SK-N-SH (cell line): Measurements from ENCODE around the gene STXBP1.

Source experiments
- ELF1 ChIP-seq: IDR thresholded peaks from 2 replicates; pipeline ENCODE4 v1.4.0; 2012
- EP300 ChIP-seq, 2 experiments: IDR thresholded peaks; 2 replicates each; pipeline versions ENCODE4 v1.4.0 to v1.6.1; 2012; ENCODE audit warnings: borderline replicate concordance in 1 of 2, low read depth in 1 of 2, low read length in 1 of 2
- GATA2 ChIP-seq: sonication (generic); formaldehyde crosslinking; IDR thresholded peaks from 2 replicates; pipeline ENCODE4 v1.5.0; 2020; ENCODE audit warnings: mild to moderate bottlenecking, missing genetic modification reagents
- JUND ChIP-seq: IDR thresholded peaks from 2 replicates; pipeline ENCODE4 v1.4.0; 2012
- MXI1 ChIP-seq: IDR thresholded peaks from 2 replicates; pipeline ENCODE4 v1.6.1; 2012; ENCODE audit warnings: mild to moderate bottlenecking, low read depth, low read length, improper control_type of control experiment
- NFIC ChIP-seq: IDR thresholded peaks from 2 replicates; pipeline ENCODE4 v1.4.0; 2012; ENCODE audit warnings: borderline replicate concordance
- POLR2AphosphoS5 ChIP-seq: IDR thresholded peaks from 2 replicates; pipeline ENCODE4 v1.6.1; 2012; ENCODE audit warnings: low read depth, low read length
- TF ChIP-seq, protein P1 (sequence below): fragments of 150-350 bp; IDR thresholded peaks from 2 replicates; pipeline ENCODE4 v1.6.1; 2016; ENCODE audit warnings: mild to moderate bottlenecking, low read depth, low read length
- TF ChIP-seq, protein P2 (sequence below): fragments of 200-600 bp; sonication (generic); IDR thresholded peaks from 2 replicates; pipeline ENCODE4 v1.6.1; 2017; ENCODE audit warnings: antibody characterized with exemption, mild to moderate bottlenecking, moderate library complexity
- TF ChIP-seq, protein P3 (sequence below): IDR thresholded peaks from 2 replicates; pipeline ENCODE4 v1.4.0; 2012; ENCODE audit warnings: low read depth, borderline replicate concordance
- TF ChIP-seq, protein P4 (sequence below): IDR thresholded peaks from 2 replicates; pipeline ENCODE4 v1.6.1; 2012; ENCODE audit warnings: mild to moderate bottlenecking, low read depth, low read length, moderate library complexity
- TF ChIP-seq, protein P5 (sequence below): IDR thresholded peaks from 2 replicates; pipeline ENCODE4 v1.4.0; 2012; ENCODE audit warnings: low read depth

DNA sequence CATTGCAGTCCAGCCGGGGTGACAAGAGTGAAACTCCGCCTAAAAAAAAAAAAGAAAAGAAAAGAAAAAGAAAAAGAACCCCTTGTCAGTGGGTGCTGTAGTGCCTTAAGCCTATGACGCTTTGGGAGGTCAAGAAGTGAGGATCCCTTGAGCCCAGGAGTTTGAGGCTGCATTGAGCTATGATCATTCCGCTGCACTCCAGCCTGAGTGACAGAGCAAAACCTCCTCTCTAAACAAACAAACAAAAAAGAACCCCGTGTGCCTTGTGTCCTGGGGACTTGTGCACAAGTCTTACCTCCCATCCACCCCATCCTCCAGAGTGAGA, 33.5 kb upstream of the STXBP1 start:
- TF ChIP-seq POLR2AphosphoS5 (no peak), EP300 (IDR thresholded peaks at IDR 0.05; ENCODE audit: borderline replicate concordance in 1 of 2, low read depth in 1 of 2, low read length in 1 of 2) (no peak), NFIC (no peak), GATA2 (no peak), JUND (no peak), MXI1 (no peak), ELF1 (no peak)
- TF ChIP-seq, protein P1, sequence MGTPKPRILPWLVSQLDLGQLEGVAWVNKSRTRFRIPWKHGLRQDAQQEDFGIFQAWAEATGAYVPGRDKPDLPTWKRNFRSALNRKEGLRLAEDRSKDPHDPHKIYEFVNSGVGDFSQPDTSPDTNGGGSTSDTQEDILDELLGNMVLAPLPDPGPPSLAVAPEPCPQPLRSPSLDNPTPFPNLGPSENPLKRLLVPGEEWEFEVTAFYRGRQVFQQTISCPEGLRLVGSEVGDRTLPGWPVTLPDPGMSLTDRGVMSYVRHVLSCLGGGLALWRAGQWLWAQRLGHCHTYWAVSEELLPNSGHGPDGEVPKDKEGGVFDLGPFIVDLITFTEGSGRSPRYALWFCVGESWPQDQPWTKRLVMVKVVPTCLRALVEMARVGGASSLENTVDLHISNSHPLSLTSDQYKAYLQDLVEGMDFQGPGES, result no peak
- TF ChIP-seq, protein P2, sequence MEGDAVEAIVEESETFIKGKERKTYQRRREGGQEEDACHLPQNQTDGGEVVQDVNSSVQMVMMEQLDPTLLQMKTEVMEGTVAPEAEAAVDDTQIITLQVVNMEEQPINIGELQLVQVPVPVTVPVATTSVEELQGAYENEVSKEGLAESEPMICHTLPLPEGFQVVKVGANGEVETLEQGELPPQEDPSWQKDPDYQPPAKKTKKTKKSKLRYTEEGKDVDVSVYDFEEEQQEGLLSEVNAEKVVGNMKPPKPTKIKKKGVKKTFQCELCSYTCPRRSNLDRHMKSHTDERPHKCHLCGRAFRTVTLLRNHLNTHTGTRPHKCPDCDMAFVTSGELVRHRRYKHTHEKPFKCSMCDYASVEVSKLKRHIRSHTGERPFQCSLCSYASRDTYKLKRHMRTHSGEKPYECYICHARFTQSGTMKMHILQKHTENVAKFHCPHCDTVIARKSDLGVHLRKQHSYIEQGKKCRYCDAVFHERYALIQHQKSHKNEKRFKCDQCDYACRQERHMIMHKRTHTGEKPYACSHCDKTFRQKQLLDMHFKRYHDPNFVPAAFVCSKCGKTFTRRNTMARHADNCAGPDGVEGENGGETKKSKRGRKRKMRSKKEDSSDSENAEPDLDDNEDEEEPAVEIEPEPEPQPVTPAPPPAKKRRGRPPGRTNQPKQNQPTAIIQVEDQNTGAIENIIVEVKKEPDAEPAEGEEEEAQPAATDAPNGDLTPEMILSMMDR, result no peak
- TF ChIP-seq, protein P3, sequence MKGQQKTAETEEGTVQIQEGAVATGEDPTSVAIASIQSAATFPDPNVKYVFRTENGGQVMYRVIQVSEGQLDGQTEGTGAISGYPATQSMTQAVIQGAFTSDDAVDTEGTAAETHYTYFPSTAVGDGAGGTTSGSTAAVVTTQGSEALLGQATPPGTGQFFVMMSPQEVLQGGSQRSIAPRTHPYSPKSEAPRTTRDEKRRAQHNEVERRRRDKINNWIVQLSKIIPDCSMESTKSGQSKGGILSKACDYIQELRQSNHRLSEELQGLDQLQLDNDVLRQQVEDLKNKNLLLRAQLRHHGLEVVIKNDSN, result no peak
- TF ChIP-seq, protein P4, sequence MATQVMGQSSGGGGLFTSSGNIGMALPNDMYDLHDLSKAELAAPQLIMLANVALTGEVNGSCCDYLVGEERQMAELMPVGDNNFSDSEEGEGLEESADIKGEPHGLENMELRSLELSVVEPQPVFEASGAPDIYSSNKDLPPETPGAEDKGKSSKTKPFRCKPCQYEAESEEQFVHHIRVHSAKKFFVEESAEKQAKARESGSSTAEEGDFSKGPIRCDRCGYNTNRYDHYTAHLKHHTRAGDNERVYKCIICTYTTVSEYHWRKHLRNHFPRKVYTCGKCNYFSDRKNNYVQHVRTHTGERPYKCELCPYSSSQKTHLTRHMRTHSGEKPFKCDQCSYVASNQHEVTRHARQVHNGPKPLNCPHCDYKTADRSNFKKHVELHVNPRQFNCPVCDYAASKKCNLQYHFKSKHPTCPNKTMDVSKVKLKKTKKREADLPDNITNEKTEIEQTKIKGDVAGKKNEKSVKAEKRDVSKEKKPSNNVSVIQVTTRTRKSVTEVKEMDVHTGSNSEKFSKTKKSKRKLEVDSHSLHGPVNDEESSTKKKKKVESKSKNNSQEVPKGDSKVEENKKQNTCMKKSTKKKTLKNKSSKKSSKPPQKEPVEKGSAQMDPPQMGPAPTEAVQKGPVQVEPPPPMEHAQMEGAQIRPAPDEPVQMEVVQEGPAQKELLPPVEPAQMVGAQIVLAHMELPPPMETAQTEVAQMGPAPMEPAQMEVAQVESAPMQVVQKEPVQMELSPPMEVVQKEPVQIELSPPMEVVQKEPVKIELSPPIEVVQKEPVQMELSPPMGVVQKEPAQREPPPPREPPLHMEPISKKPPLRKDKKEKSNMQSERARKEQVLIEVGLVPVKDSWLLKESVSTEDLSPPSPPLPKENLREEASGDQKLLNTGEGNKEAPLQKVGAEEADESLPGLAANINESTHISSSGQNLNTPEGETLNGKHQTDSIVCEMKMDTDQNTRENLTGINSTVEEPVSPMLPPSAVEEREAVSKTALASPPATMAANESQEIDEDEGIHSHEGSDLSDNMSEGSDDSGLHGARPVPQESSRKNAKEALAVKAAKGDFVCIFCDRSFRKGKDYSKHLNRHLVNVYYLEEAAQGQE, result no peak
- TF ChIP-seq, protein P5, sequence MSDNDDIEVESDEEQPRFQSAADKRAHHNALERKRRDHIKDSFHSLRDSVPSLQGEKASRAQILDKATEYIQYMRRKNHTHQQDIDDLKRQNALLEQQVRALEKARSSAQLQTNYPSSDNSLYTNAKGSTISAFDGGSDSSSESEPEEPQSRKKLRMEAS, result no peak
